ENCODE measurements around the gene MMP25.

MMP25 gene

DNA sequence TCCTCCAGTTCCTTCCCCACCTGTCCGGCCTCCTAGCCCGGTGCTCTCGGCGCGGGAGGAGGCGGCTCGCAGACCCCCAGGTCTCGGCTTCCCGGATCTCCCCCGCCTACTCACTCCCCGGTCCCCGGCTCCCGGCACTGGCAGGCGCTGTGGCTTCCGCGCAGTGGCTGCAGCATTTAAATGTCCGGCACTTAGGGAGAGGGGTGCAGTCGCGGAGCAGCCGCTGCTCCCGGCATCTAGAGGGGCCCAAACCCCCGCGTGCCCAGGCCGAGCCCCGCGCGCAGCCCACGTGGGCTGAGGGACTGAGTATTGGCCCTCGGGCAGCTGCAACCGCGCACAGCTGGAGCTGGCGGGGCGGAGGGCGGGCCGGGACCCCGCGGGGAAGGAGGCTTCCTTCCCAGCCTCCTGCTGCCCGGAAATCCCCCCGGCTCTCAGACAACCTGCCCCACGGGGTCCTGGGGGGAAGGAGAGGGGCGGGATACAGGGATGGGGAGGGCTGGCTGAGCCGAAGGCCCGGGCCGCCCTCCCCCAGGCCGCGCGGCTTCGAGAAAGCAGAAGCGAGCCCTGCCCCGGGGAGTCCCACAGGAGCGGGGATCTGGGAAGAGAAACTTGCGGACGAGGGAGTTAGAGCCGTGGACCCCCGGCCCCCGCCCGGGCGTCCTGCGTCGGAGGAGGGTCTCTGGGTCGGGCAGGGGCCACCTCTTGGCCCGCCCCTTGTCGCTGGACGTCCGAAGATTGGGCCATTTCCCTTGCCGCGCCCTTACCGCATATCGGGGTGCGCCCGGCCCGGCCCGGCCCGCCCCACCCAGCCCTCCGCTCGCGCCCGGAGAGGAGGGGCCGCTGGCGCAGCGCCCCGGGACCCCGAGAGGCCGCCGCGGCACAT is at the start of gene MMP25:
Gene MMP25, plus strand, starts transcription at position 804 of the 883 bp plus-strand sequence. CDS start 357 bp downstream, outside the sequence.
- DNase-seq = no peak

- DNase-seq = no peak
These were observed 46.4 kb upstream of the MMP25 start for GRCh38 chr16:2999929-3000328.

GRCh38 chr16:3000540-3000939 is 45.8 kb upstream of the MMP25 start:
- DNase-seq = no peak

- DNase-seq = no peak
These were observed 45.0 kb upstream of the MMP25 start for GRCh38 chr16:3001316-3001715.

- DNase-seq = peak; percentile 98
These were observed 42.6 kb upstream of the MMP25 start for GRCh38 chr16:3003582-3004270.

DNA sequence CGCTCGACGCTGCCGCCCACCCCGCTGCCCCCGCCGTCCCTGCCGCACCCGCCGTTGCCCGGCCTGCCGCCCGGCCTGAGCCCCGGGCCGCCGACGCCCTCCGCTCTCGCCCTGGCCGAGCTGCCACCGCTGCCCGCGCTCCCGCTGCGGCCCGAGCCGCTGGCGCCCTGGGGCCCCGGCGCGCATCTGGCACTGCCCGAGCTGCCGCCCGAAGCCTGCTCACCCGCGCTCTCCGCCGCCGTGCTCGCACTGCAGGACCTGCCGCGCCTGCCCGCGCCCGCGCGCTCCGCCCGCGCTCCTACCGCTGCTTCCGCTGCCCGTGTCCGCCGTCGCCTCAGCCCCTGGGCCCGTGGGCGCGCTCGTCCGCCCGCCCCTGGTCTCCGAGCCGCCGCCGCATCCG is 42.0 kb upstream of the MMP25 start:
- no peak for DNase-seq

- no peak for DNase-seq
These were observed 41.5 kb upstream of the MMP25 start for GRCh38 chr16:3004781-3005284.

GRCh38 chr16:3007059-3007956 is 39.1 kb upstream of the MMP25 start:
- DNase-seq = no peak

DNA sequence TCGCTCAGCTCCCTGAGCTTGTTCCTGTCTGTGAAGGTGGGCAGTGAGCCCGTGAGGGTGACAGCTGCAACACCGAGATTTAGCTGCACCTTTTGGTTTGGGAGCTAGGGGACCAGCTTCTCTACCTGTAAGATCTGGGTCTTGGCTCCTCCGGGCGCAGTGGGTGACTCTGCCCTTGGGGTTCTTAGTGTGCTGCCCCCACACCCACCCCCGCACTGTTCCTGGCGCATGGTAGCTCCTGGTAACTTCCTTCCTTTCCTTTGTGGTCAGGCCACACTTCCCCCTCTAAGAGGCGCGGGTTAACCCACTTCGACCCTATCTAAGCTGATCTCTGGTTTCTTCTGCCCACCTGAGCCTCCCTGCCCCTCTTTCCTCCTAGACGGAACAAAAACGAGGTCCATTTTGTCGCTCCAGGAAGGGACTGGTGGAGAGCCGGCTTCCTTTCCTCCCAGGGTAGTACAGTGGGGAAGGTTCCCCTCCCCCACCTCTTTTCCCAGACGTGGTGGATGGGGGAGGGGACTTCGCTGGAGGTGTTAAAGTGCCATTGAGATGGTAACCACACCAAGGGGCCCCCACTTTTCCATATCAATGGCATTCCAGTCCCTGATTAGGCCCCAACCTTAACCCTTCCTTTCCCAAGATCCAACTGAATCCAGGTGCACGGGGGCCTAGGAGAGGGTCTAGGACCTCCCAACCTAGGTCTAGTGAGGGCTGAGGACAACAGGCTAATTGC is 38.2 kb upstream of the MMP25 start:
- DNase-seq = no peak

DNA sequence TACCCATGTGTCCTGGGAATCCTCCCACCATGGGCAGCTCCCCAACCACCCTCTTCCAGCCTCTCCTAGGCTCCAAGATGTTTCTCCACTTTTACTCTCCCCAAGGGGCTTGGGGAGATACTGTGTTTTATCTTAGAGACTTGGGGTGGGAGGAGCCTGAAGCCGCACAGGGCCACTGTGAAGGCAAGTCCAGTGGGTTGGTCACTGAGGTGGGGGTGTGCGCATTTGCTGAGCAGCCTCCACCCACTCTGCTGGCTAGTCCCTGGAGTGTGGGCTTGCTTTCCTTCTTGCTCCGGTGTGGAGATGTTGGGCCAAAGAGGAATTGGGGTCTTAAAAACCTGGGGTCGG is 37.7 kb upstream of the MMP25 start:
- no peak for DNase-seq

- no peak for DNase-seq
These were observed 36.6 kb upstream of the MMP25 start for GRCh38 chr16:3009568-3010390.

DNA sequence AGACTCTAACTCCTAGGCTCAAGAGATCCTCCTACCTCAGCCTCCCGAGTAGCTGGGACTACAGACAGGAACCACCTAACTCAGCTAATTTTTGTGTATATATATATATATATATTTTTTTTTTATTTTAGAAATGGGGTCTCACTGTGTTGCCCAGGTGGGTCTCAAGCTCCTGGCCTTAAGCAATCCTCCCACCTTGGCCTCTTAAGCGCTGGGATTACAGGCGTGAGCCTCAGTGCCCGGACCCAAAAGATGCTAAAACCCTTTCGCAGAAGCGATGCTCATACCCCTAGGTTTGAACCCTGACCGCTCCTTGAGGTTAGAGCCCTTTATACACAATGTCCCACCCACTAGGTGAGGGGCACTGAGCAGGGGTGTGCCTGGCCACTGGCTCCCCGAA is 35.9 kb upstream of the MMP25 start:
- DNase-seq = no peak

GRCh38 chr16:3012246-3012645 is 34.1 kb upstream of the MMP25 start:
- no peak for DNase-seq

GRCh38 chr16:3012828-3013420 is 33.4 kb upstream of the MMP25 start, which contains the start of gene CLDN9:
CLDN9 (plus strand) TSS chr16:3012923; CDS start chr16:3013363, 440 bp downstream.
- DNase-seq = no peak

DNA sequence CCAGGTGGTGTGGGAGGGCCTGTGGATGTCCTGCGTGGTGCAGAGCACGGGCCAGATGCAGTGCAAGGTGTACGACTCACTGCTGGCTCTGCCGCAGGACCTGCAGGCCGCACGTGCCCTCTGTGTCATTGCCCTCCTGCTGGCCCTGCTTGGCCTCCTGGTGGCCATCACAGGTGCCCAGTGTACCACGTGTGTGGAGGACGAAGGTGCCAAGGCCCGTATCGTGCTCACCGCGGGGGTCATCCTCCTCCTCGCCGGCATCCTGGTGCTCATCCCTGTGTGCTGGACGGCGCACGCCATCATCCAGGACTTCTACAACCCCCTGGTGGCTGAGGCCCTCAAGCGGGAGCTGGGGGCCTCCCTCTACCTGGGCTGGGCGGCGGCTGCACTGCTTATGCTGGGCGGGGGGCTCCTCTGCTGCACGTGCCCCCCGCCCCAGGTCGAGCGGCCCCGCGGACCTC is 32.8 kb upstream of the MMP25 start:
- no peak for DNase-seq

GRCh38 chr16:3013998-3014690 is 32.2 kb upstream of the MMP25 start:
- no peak for DNase-seq

DNA sequence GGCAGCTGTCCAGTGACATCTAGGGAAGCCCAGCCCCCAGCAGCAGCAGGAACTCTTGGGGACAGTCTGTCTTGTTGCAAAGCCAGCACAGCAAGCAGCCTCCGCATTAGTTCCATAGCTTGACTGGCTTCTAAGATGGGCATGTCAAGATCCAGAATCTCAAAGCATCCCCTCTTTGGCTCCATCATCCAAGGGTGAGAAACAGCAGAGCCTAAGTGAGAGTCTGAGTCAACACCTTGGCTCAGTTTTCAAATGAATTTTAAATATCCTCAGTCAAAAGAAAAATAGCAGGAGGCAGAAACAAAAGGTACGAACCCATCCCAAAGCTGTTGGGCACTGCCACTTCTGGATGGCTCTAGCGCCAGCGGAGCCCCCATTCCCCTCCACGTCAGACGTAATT is 31.4 kb upstream of the MMP25 start:
- DNase-seq = no peak

DNA sequence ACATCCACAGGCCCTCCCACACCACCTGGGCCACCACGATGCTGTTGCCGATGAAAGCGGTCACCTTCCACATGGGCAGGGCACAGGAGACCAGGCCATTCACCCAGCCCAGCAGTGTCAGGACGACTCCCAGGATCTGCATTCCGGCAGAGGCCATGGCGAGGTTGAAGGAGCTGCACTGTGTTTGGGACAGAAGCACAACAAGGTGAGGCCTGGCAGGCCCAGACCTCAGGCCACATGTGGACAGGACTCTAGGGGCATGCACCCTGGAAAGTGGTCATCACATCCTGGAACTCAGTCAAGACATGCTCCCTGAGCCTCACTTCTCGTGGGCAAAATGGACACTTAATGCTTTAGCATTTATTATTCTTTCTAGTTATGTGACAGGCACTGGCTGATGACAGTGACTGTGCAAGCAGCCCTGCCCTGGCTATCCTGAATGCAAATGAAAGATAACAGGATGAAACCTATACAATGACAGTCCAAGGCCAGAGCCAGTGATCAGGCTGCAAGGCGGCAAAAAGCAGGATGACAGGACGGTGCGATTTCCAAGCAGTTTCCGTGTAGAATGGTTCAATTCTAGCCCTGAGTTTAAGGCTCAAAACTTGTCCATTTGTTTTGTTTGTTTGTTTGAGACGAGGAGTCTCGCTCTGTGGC is 30.4 kb upstream of the MMP25 start:
- no peak for DNase-seq

DNA sequence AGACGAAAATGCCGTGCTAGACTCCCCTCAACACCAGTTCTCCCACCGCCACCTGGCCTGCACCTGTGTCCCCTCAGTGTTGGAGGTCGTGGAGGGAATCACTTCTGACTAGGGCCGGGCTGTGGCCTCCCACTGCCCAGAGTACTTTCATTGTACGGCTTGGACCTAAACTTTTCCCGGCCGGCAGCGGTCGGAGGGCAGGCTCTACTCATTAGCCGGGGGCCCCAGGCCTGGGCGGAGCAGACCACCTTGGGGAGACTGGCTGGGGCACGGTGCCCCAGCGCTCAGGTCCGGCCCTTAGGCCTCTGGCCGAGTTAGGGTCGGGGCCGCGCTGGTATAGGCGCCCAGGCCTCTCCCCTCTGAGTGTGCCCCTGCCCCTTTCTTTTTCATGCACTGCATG is 29.0 kb upstream of the MMP25 start:
- no peak for DNase-seq

All from stimulated activated naive CD4-positive, alpha-beta T cell treated with Interleukin-2 at 50 U/mL for 16 hours (primary cell).